Heart right ventricle (tissue), 16 donors: Measurements from ENCODE around the gene PCSK5. TPM values are rescaled to one million over a fixed set of nuclear protein-coding genes. Genes with fewer than 3 reads are reported as not detected.

ENCODE experiments used
- ATAC-seq, 8 donors: fragments of 200-7000 bp; cut with Tn5 transposase; one replicate each; pipeline ENCODE4 v1.9.1; 2020; ENCODE audit warnings: mild to moderate bottlenecking in 8 of 8, moderate library complexity in 8 of 8, moderate number of reproducible peaks in 1 of 8
- DNase-seq, 2 donors: peaks; one replicate each; pipeline ENCODE4 v3.0.0-alpha.2; 2020
- H3K27ac ChIP-seq, 10 donors: fragments of 200-600 bp; sonication (generic) in 2 of 10; one replicate each; pipeline versions ENCODE4 v1.5.0 to v1.8.0; 2020 to 2022; ENCODE audit warnings: mild to moderate bottlenecking in 3 of 10
- H3K27me3 ChIP-seq, 7 donors: fragments of 200-600 bp; one replicate each; pipeline ENCODE4 v1.8.0; 2021 to 2022; ENCODE audit warnings: mild to moderate bottlenecking in 2 of 7
- H3K36me3 ChIP-seq, 9 donors: fragments of 200-600 bp; sonication (generic) in 1 of 9; one replicate each; pipeline versions ENCODE4 v1.5.0 to v1.8.0; 2020 to 2022; ENCODE audit warnings: mild to moderate bottlenecking in 2 of 9
- H3K4me1 ChIP-seq, 9 donors: fragments of 200-600 bp; sonication (generic) in 1 of 9; one replicate each; pipeline versions ENCODE4 v1.5.0 to v1.8.0; 2020 to 2022; ENCODE audit warnings: mild to moderate bottlenecking in 4 of 9
- H3K4me3 ChIP-seq, 10 donors: fragments of 200-600 bp; sonication (generic) in 2 of 10; one replicate each; pipeline versions ENCODE4 v1.5.0 to v1.8.0; 2020 to 2022; ENCODE audit warnings: mild to moderate bottlenecking in 7 of 10, moderate library complexity in 2 of 10
- H3K9me3 ChIP-seq, 11 donors: fragments of 200-600 bp in 10 of 11; sonication (generic) in 2 of 11; one replicate each; pipeline versions ENCODE4 v1.5.0 to v1.8.0; 2013 to 2022; ENCODE audit warnings: mild to moderate bottlenecking in 2 of 11, control low read depth in 1 of 11, moderate library complexity in 1 of 11
- WGBS, 2 donors: extraction: QIAGEN DNeasy Blood & Tissue Kit; methylation state at CpG; one replicate each; pipeline ENCODE4 v1.1.7; 2013; ENCODE audit warnings: inconsistent platforms in 1 of 2; 5-methylcytosine and 5-hydroxymethylcytosine counted together
- intact Hi-C, 10 donors: fragments of 100-400 bp; cut with DNase I; formaldehyde crosslinking; loops; one replicate each; pipeline versions ENCODE4 v1.11.1 to v1.14.2; 2022
- polyA plus RNA-seq, 2 donors: library from polyadenylated mRNA; stranded (reverse); fragments of 200-250 nt; gene quantifications; one replicate each; pipeline ENCODE4 v1.2.3, GENCODE V29; 2013
- total RNA-seq, 10 donors: library from RNA; stranded (reverse); fragmentation: NEBNext Ultra II Directional in 3 of 10; extraction: Animal tissue kit (Norgen Biotek cat#: 25700) in 3 of 10; gene quantifications; one replicate each; pipeline versions ENCODE4 v1.2.1 to v1.2.4, GENCODE V29; 2021 to 2023
- TF ChIP-seq, protein P1 (sequence below), 9 donors: fragments of 200-600 bp; sonication (generic) in 2 of 9; IDR thresholded peaks; one replicate each; pipeline versions ENCODE4 v1.5.0 to v1.8.0; 2021 to 2022; ENCODE audit warnings: antibody characterized with exemption in 9 of 9, mild to moderate bottlenecking in 5 of 9, moderate library complexity in 1 of 9
- donor health status: Arrhythmogenic right ventricular cardiomyopathy.
- donor health status: ischemic (EF 13 %, LVEDD 7.1; RV severe dilation, severe dysfunction).
- donor health status: healthy with polysubstance abuse.
- donor health status: DM: no; HTN: yes; CAD: no.
- donor health status: DM: no; HTN: no; CAD: no.
- donor health status: ischemic (EF 25% LVEDD 6.9; RV normal size, moderate dysfunction).
- donor health status: ischemic (EF 25% LVEDD 5.7; RV mildly dilated, moderate dysfunction).
- donor health status: healthy.
- donor health status: DM: yes; HTN: yes; CAD: no.
- donor health status: Ischemic cardiomyopathy.
- donor health status: ischemic (EF 35%, LVEDD 5.7; RV mildly dilated, moderate dysfunction).
- donor health status: nonischemic (EF 11% LVEDD 7.7; RV severe dilation, severe dysfunction).
- donor health status: DM: yes; HTN: yes; CAD: no.
- donor health status: PGD.
- donor health status: ischemic (EF 29% LVEDD 5.4; RV normal size, mild dysfunction).
- donor health status: nonischemic (EF 23%, LVEDD 6.1; RV moderate dilation, normal function).

PCSK5 gene
- total and polyA plus RNA-seq, 12 donors, result 1.8 to 8.3 (median 5.7) TPM

DNA sequence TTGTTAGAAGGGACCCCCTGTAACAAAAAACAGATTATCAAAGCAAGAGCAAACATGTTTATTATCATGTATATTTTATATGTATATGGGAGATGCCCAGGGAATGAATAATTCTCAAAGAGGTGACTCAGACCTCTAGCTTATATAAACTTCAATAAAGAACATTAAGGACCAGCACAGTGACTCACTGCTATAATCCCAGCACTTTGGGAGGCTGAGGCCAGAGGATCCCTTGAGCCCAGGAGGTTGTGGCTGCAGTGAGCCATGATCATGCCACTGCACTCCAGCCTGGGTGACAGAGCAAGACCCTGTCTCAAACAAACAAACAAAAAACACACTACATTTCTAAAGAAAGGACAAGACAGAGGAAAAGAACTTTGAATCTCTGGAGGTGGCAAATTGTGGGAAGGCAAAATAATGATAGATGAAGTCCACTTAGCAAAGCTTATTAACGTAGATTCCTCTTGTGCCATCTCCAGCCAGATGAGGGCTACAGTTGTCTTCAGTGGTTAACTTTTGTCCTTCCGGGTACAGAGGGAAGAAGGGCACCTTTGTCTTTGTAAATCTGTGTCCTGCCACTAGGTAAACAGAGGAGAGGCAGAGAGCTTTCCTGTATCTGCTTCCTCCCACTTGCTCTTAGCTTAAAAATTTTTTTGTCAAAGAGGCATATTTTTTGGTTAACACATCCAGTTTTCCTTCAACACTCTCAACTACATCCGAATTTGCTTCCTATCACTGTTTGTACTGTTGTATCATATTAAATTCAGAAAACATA is 511.3 kb downstream of the PCSK5 start:
- H3K9me3 ChIP-seq, result no peaks in the 10 kb centered on the region
- no peaks in the 10 kb centered on the region for H3K36me3 ChIP-seq
- WGBS, 2 donors, result 74 to 76% methylated on average over 3 of the region's 3 CpGs
- no peaks in the 10 kb centered on the region for H3K27me3 ChIP-seq
- H3K4me1 ChIP-seq, result peaks cover 0 to 11% (median 0%) of the 10 kb centered on the region in 9 donors
- intact Hi-C loops, result loop anchor here in 2 of 10 donors (5.0 to 10.0 kb wide), 2 partner anchors 301 to 303 kb away; no protein-coding TSS in a partner anchor
- no peak overlapping the region for H3K4me3 ChIP-seq
- ATAC-seq, result no peak
- DNase-seq, result no peak
- TF ChIP-seq, protein P1, sequence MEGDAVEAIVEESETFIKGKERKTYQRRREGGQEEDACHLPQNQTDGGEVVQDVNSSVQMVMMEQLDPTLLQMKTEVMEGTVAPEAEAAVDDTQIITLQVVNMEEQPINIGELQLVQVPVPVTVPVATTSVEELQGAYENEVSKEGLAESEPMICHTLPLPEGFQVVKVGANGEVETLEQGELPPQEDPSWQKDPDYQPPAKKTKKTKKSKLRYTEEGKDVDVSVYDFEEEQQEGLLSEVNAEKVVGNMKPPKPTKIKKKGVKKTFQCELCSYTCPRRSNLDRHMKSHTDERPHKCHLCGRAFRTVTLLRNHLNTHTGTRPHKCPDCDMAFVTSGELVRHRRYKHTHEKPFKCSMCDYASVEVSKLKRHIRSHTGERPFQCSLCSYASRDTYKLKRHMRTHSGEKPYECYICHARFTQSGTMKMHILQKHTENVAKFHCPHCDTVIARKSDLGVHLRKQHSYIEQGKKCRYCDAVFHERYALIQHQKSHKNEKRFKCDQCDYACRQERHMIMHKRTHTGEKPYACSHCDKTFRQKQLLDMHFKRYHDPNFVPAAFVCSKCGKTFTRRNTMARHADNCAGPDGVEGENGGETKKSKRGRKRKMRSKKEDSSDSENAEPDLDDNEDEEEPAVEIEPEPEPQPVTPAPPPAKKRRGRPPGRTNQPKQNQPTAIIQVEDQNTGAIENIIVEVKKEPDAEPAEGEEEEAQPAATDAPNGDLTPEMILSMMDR (IDR thresholded peaks at IDR 0.05), result no peak
- no peak overlapping the region for H3K27ac ChIP-seq

DNA sequence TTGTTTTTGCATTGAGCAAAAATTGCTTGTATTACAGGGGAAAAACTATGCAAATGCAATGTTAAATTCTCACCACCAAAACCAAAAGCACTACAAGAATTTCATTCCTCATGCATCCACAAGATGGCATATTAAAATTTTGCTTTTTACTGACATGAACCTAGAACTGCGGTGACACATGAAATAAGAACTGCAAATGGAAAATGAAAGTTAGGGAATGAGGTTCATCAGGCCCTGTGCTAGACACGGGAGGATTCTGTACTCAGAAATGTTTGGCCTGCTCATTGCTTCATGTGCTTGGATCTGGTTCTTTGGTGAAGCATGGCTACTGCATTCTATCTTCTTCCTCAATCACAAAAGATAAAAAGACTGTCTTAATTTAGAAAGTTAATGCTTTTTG is 512.9 kb downstream of the PCSK5 start:
- Histone ChIP-seq H3K27me3 (no peaks in the 10 kb centered on the region), H3K9me3 (no peaks in the 10 kb centered on the region), H3K27ac (peak overlapping the region in 5 of 10 donors; percentile 6 to 63 (median 41)), H3K36me3 (no peaks in the 10 kb centered on the region), H3K4me3 (peak overlapping the region in 4 of 10 donors; percentile 2 to 30 (median 18)), H3K4me1 (peaks cover 0 to 11% (median 0%) of the 10 kb centered on the region in 9 donors)
- TF ChIP-seq, protein P1 (IDR thresholded peaks at IDR 0.05), result peak in 8 of 9 donors; percentile 24 to 69 (median 58)
- ATAC-seq, result peak in 7 of 8 donors; percentile 33 to 87 (median 70)
- intact Hi-C loops, result loop anchor here in 4 of 10 donors (1.0 to 10.0 kb wide), 3 partner anchors 299 to 301 kb away; no protein-coding TSS in a partner anchor
- WGBS, 2 donors, result 11 to 35% methylated on average over 2 of the region's 2 CpGs
- DNase-seq, result peak in 1 of 2 donors; percentile 13

DNA sequence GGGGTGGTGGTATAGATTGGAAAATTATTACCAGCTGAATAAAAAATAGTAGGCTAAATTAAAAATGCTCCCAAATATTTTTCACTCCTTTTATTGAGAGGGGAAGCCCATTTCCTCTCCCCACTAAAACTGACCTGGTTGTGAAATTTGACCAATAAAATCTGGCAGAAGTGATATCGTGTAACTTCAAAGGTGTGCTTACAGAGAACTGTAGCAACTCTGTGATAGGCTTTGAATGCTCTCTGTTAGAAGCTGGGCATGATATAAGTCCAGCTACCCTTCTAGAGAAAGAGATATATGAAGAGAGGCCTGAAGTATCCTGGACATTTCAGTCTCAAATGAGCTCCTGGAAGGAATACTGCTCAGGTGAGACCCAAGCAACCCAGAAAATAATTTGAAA is 513.9 kb downstream of the PCSK5 start:
- 68 to 86% methylated on average over 1 of the region's 1 CpG for WGBS, 2 donors
- Histone ChIP-seq H3K36me3 (no peaks in the 10 kb centered on the region), H3K27me3 (no peaks in the 10 kb centered on the region), H3K4me1 (peaks cover 0 to 11% (median 0%) of the 10 kb centered on the region in 9 donors), H3K9me3 (no peaks in the 10 kb centered on the region), H3K27ac (no peak overlapping the region), H3K4me3 (no peak overlapping the region)
- TF ChIP-seq, protein P1 (IDR thresholded peaks at IDR 0.05), result no peak
- no peak for DNase-seq
- intact Hi-C loops, result loop anchor here in 2 of 10 donors (5.0 to 10.0 kb wide), 2 partner anchors 298 to 300 kb away; no protein-coding TSS in a partner anchor
- ATAC-seq, result no peak

DNA sequence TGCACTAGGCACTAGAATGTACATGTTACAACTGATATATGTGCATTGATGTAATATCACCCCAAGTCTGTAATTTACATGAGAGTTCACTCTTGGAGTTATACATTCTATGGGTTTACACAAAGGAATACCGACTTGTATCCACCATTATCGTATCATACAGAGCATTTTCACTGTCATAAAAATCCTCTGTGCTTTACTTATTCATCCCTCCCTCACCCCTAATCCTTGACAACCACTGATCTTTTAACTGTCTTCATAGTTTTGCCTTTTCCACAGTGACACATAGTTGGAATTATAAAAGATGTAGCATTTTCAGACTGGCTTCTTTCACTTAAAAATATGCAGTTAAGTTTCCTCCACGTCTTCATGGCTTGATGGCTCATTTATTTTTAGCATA is 514.9 kb downstream of the PCSK5 start:
- ATAC-seq, result no peak
- TF ChIP-seq, protein P1 (IDR thresholded peaks at IDR 0.05), result no peak
- WGBS, 2 donors, result 63 to 71% methylated on average over 3 of the region's 3 CpGs
- H3K36me3 ChIP-seq, result no peaks in the 10 kb centered on the region
- H3K4me3 ChIP-seq, result no peak overlapping the region
- H3K9me3 ChIP-seq, result no peaks in the 10 kb centered on the region
- H3K27me3 ChIP-seq, result no peaks in the 10 kb centered on the region
- DNase-seq, result no peak
- peaks cover 0 to 11% (median 0%) of the 10 kb centered on the region in 9 donors for H3K4me1 ChIP-seq
- no peak overlapping the region for H3K27ac ChIP-seq
- intact Hi-C loops, result loop anchor here in 1 of 10 donors (10.0 kb wide), 1 partner anchor 299 kb away; no protein-coding TSS in a partner anchor
